AG08396 (cell line): ENCODE results near the gene KIAA1958.
"Not testable (repeated sequence)": the region's sequence is repeated elsewhere in the genome, so short reads cannot be mapped to it uniquely, and the experiment has no call there.

Experiments
- DNase-seq: peaks from one replicate; pipeline ENCODE4 v3.0.0; 2012; ENCODE audit warnings: low spot score, mixed read lengths

KIAA1958 gene

GRCh38 chr9:112555101-112555643, 68.5 kb downstream of the KIAA1958 start:
- DNase-seq = no peak

- no peak for DNase-seq
Observed at GRCh38 chr9:112555844-112556482, 69.3 kb downstream of the KIAA1958 start.

- no peak for DNase-seq
Observed at GRCh38 chr9:112556497-112557442, 70.1 kb downstream of the KIAA1958 start.

GRCh38 chr9:112558476-112558875, 71.8 kb downstream of the KIAA1958 start:
- peak; percentile 11 for DNase-seq

GRCh38 chr9:112558978-112559377, 72.4 kb downstream of the KIAA1958 start:
- DNase-seq = no peak

GRCh38 chr9:112559629-112560413, 73.2 kb downstream of the KIAA1958 start:
- no peak for DNase-seq

GRCh38 chr9:112562235-112562958, 75.8 kb downstream of the KIAA1958 start:
- no peak for DNase-seq

- no peak for DNase-seq
Observed at GRCh38 chr9:112569186-112569585, 82.6 kb downstream of the KIAA1958 start.

GRCh38 chr9:112570671-112571167, 84.1 kb downstream of the KIAA1958 start:
- DNase-seq = no peak

- DNase-seq = no peak
Observed at GRCh38 chr9:112571624-112572355, 85.2 kb downstream of the KIAA1958 start.

GRCh38 chr9:112572416-112572815, 85.8 kb downstream of the KIAA1958 start:
- no peak for DNase-seq

- no peak for DNase-seq
Observed at GRCh38 chr9:112574008-112574407, 87.4 kb downstream of the KIAA1958 start.

- DNase-seq = no peak
Observed at GRCh38 chr9:112575107-112575506, 88.5 kb downstream of the KIAA1958 start.

GRCh38 chr9:112581469-112582176, 95.0 kb downstream of the KIAA1958 start:
- DNase-seq = no peak

GRCh38 chr9:112582371-112583262, 96.0 kb downstream of the KIAA1958 start:
- no peak for DNase-seq

GRCh38 chr9:112586599-112587155, 100.0 kb downstream of the KIAA1958 start:
- DNase-seq = no peak

- not testable (repeated sequence) for DNase-seq
Observed at GRCh38 chr9:112591875-112592274, 105.2 kb downstream of the KIAA1958 start.

GRCh38 chr9:112599732-112600131, 113.1 kb downstream of the KIAA1958 start:
- DNase-seq = no peak
